ENCODE results near the gene MAN1A2. TPM values are rescaled to one million over a fixed set of nuclear protein-coding genes. Genes with fewer than 3 reads are reported as not detected.

MAN1A2 gene
- total RNA-seq, 1 experiment from 2014 or later: 38.1 TPM

- POLR2A ChIA-PET: no interaction called here
- Histone ChIP-seq H3K9me3 (ENCODE audit: control insufficient read depth in 1 of 2, insufficient read depth in 1 of 2, low read depth in 1 of 2, low read length in 2 of 2) (no peaks in the 10 kb centered on the region), H3K79me2 (ENCODE audit: insufficient read depth, low read length) (no peaks in the 10 kb centered on the region), H3K9me2 (ENCODE audit: insufficient read depth) (no peaks in the 10 kb centered on the region), H4K20me1 (ENCODE audit: insufficient read depth) (no peaks in the 10 kb centered on the region), H3K4me3 (replicated peaks in 1 of 2; ENCODE audit: low read depth in 1 of 2, low read length in 2 of 2) (no peak overlapping the region), H3K4me1 (ENCODE audit: control insufficient read depth in 1 of 2, insufficient read depth in 2 of 2, low read length in 2 of 2) (no peaks in the 10 kb centered on the region), H3K36me3 (ENCODE audit: control insufficient read depth in 1 of 2, insufficient read depth in 2 of 2, low read length in 2 of 2) (no peaks in the 10 kb centered on the region), H2AFZ (ENCODE audit: low read depth, low read length, poor library complexity, severe bottlenecking) (no peak overlapping the region), H3K27ac (ENCODE audit: low read depth, low read length) (no peak overlapping the region), H3K9ac (ENCODE audit: low read length) (no peak overlapping the region), H3K27me3 (ENCODE audit: insufficient read depth, low read length) (no peaks in the 10 kb centered on the region), H3K4me2 (ENCODE audit: low read length) (no peak overlapping the region)
- ATAC-seq: no peak
- TF ChIP-seq POLR2AphosphoS5 (IDR thresholded peaks at IDR 0.05; ENCODE audit: low read depth, low read length) (no peak), TCF7L2 (IDR thresholded peaks at IDR 0.05; ENCODE audit: borderline replicate concordance, extremely low read depth, insufficient read depth, insufficient read length) (no peak), ZNF274 (IDR thresholded peaks at IDR 0.05; ENCODE audit: low read depth, low read length) (no peak), ELF1 (IDR thresholded peaks at IDR 0.05; ENCODE audit: borderline replicate concordance, low read depth) (no peak), SIN3A (IDR thresholded peaks at IDR 0.05; ENCODE audit: low read depth) (no peak), EZH2phosphoT487 (IDR thresholded peaks at IDR 0.05; ENCODE audit: borderline replicate concordance) (no peak), SP1 (IDR thresholded peaks at IDR 0.05; ENCODE audit: low read depth) (no peak), JUND (IDR thresholded peaks at IDR 0.05) (no peak), EGR1 (IDR thresholded peaks at IDR 0.05; ENCODE audit: low read depth) (no peak), FOSL1 (IDR thresholded peaks at IDR 0.05; ENCODE audit: low read depth) (no peak), CTCF (IDR thresholded peaks at IDR 0.05 in 2 of 3, conservative IDR thresholded peaks at IDR 0.05 in 1 of 3; ENCODE audit: borderline replicate concordance in 1 of 3, insufficient read depth in 1 of 3, low read depth in 2 of 3, low read length in 2 of 3) (no peak), CEBPB (IDR thresholded peaks at IDR 0.05; ENCODE audit: low read depth) (no peak), RAD21 (IDR thresholded peaks at IDR 0.05; ENCODE audit: low read depth) (no peak), ZFX (IDR thresholded peaks at IDR 0.05) (no peak), YY1 (IDR thresholded peaks at IDR 0.05; ENCODE audit: extremely low read depth, insufficient replicate concordance, low read depth, low read length) (no peak)
- TF ChIP-seq, protein P1, sequence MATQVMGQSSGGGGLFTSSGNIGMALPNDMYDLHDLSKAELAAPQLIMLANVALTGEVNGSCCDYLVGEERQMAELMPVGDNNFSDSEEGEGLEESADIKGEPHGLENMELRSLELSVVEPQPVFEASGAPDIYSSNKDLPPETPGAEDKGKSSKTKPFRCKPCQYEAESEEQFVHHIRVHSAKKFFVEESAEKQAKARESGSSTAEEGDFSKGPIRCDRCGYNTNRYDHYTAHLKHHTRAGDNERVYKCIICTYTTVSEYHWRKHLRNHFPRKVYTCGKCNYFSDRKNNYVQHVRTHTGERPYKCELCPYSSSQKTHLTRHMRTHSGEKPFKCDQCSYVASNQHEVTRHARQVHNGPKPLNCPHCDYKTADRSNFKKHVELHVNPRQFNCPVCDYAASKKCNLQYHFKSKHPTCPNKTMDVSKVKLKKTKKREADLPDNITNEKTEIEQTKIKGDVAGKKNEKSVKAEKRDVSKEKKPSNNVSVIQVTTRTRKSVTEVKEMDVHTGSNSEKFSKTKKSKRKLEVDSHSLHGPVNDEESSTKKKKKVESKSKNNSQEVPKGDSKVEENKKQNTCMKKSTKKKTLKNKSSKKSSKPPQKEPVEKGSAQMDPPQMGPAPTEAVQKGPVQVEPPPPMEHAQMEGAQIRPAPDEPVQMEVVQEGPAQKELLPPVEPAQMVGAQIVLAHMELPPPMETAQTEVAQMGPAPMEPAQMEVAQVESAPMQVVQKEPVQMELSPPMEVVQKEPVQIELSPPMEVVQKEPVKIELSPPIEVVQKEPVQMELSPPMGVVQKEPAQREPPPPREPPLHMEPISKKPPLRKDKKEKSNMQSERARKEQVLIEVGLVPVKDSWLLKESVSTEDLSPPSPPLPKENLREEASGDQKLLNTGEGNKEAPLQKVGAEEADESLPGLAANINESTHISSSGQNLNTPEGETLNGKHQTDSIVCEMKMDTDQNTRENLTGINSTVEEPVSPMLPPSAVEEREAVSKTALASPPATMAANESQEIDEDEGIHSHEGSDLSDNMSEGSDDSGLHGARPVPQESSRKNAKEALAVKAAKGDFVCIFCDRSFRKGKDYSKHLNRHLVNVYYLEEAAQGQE (IDR thresholded peaks at IDR 0.05; ENCODE audit: low read depth): no peak
- TF ChIP-seq, protein P2, sequence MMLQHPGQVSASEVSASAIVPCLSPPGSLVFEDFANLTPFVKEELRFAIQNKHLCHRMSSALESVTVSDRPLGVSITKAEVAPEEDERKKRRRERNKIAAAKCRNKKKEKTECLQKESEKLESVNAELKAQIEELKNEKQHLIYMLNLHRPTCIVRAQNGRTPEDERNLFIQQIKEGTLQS (IDR thresholded peaks at IDR 0.05): no peak
- TF ChIP-seq, protein P3, sequence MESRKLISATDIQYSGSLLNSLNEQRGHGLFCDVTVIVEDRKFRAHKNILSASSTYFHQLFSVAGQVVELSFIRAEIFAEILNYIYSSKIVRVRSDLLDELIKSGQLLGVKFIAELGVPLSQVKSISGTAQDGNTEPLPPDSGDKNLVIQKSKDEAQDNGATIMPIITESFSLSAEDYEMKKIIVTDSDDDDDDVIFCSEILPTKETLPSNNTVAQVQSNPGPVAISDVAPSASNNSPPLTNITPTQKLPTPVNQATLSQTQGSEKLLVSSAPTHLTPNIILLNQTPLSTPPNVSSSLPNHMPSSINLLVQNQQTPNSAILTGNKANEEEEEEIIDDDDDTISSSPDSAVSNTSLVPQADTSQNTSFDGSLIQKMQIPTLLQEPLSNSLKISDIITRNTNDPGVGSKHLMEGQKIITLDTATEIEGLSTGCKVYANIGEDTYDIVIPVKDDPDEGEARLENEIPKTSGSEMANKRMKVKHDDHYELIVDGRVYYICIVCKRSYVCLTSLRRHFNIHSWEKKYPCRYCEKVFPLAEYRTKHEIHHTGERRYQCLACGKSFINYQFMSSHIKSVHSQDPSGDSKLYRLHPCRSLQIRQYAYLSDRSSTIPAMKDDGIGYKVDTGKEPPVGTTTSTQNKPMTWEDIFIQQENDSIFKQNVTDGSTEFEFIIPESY (IDR thresholded peaks at IDR 0.05; ENCODE audit: extremely low read depth, insufficient replicate concordance, low read length): no peak
- TF ChIP-seq, protein P4, sequence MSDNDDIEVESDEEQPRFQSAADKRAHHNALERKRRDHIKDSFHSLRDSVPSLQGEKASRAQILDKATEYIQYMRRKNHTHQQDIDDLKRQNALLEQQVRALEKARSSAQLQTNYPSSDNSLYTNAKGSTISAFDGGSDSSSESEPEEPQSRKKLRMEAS (IDR thresholded peaks at IDR 0.05): no peak
- CTCF ChIA-PET: no interaction called here
- BruUV-seq (replicated peaks): no TSS peak
- intact Hi-C loops (cut with micrococcal nuclease): no loop called here
- RAD21 ChIA-PET (ENCODE audit: low non-redundant PET in 1 of 2, low total read pairs in 2 of 2, uncharacterized antibody in 2 of 2, unreplicated experiment in 2 of 2): no interaction called here
- no peak for DNase-seq (ENCODE audit: low read depth, low spot score)
These were observed 191.9 kb downstream of the MAN1A2 start for GRCh38 chr1:117559139-117559538.

All from HCT116 (cell line).